Bronchial epithelial cell (primary cell): ENCODE data around the gene WDFY4. TPM values are rescaled to one million over a fixed set of nuclear protein-coding genes. Genes with fewer than 3 reads are reported as not detected.

Experiments used
- DNase-seq: peaks from one replicate; pipeline ENCODE4 v3.0.0-alpha.2; 2010; ENCODE audit warnings: low read depth
- FAIRE-seq: peaks from 2 replicates; lab custom pipeline; 2011; peaks lifted over from hg19 to GRCh38; lab: Jason Lieb, UNC
- H3K27me3 ChIP-seq: 2 replicates; pipeline ENCODE4 v1.5.1; 2011; ENCODE audit warnings: low read length; ENCODE audit not compliant: control insufficient read depth, insufficient read depth
- H3K36me3 ChIP-seq: 2 replicates; pipeline ENCODE4 v1.5.1; 2011; ENCODE audit warnings: low read length; ENCODE audit not compliant: control insufficient read depth, insufficient read depth
- H3K4me3 ChIP-seq: 2 replicates; pipeline ENCODE4 v1.5.1; 2011; ENCODE audit warnings: mild to moderate bottlenecking, low read depth, low read length, control low read depth
- total RNA-seq: library from RNA; depleted of rRNA; stranded (reverse); fragments of >200 nt; gene quantifications from 2 replicates; pipeline ENCODE4 v1.2.1, GENCODE V29; 2014
- TF ChIP-seq, protein P1 (sequence below): IDR thresholded peaks from 2 replicates; pipeline ENCODE4 v1.5.1; 2011; ENCODE audit warnings: mild to moderate bottlenecking, moderate library complexity, low read length, control low read depth, inconsistent platforms; ENCODE audit not compliant: insufficient read depth, severe bottlenecking

WDFY4 gene
- total RNA-seq, 1 donor from 2014 or later = under 0.01 TPM

DNA sequence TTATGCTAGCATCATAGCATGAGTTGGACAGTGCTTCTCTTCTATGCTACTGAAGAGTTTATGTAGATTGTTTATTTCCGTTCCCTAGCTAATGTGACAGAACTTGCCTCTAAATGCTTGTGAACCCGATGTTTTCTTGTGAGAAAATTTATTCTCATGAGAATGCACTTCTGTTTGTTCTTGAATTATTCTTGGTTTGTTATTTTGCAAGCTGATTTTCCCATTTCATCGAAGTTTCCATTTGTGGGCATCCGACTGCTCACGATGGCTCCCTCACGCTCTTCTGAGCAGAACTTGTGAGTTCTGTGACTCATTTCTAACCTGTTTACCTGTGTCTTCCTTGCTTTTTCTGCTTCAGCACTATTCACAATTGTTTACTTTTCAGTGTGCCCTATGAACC is 59.9 kb downstream of the WDFY4 start:
- no peak for FAIRE-seq
- no peaks in the 10 kb centered on the region for H3K27me3 ChIP-seq
- TF ChIP-seq, protein P1, sequence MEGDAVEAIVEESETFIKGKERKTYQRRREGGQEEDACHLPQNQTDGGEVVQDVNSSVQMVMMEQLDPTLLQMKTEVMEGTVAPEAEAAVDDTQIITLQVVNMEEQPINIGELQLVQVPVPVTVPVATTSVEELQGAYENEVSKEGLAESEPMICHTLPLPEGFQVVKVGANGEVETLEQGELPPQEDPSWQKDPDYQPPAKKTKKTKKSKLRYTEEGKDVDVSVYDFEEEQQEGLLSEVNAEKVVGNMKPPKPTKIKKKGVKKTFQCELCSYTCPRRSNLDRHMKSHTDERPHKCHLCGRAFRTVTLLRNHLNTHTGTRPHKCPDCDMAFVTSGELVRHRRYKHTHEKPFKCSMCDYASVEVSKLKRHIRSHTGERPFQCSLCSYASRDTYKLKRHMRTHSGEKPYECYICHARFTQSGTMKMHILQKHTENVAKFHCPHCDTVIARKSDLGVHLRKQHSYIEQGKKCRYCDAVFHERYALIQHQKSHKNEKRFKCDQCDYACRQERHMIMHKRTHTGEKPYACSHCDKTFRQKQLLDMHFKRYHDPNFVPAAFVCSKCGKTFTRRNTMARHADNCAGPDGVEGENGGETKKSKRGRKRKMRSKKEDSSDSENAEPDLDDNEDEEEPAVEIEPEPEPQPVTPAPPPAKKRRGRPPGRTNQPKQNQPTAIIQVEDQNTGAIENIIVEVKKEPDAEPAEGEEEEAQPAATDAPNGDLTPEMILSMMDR = no peak
- DNase-seq = no peak
- H3K4me3 ChIP-seq = no peak overlapping the region
- no peaks in the 10 kb centered on the region for H3K36me3 ChIP-seq

DNA sequence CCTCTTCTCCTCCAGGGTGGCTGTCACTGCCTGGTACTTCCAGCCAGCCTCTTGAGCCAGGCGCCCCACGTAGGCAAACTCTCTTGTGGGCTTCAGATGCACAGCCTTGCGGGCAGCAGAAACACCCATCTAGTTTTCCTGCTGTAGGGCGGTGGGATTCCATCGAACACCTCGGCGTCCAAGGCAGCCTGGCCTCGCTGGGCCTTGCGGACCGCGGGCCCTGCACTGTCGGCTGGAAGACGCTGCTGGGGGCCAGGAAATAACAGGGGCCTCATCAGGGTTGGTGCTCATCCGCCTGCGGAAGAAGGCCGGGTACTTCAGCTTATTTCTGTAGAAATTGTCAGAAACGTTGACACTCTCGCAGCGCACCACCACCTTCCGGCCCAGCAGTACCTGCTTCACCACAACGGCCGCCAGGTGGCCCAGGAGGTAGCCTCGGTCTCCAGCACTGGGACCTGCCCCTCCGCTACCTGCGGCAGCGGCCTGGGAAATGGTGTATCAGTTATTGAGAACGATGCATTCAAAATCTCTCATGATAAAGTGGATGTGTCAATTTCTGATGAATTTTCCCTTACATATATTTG is 61.1 kb downstream of the WDFY4 start:
- no peak overlapping the region for H3K4me3 ChIP-seq
- DNase-seq (no peak), FAIRE-seq (no peak)

GRCh38 chr10:48748573-48748972 is 63.9 kb downstream of the WDFY4 start:
- TF ChIP-seq, protein P1 = no peak
- Histone ChIP-seq H3K27me3 (no peaks in the 10 kb centered on the region), H3K4me3 (no peak overlapping the region), H3K36me3 (no peaks in the 10 kb centered on the region)
- FAIRE-seq (no peak), DNase-seq (no peak)

More for the DNA sequence above, 61.1 kb downstream of the WDFY4 start:
- H3K36me3 ChIP-seq = no peaks in the 10 kb centered on the region
- TF ChIP-seq, protein P1 = peak; percentile 25
- H3K27me3 ChIP-seq = no peaks in the 10 kb centered on the region

- Histone ChIP-seq H3K36me3 (no peaks in the 10 kb centered on the region), H3K4me3 (no peak overlapping the region), H3K27me3 (no peaks in the 10 kb centered on the region)
- no peak for FAIRE-seq
- no peak for DNase-seq
- TF ChIP-seq, protein P1 = no peak
Observed at GRCh38 chr10:48749254-48749787, 64.6 kb downstream of the WDFY4 start.

- no peak overlapping the region for H3K4me3 ChIP-seq
- FAIRE-seq = no peak
Observed at GRCh38 chr10:48750019-48750418, 65.3 kb downstream of the WDFY4 start.

More at GRCh38 chr10:48750019-48750418, 65.3 kb downstream of the WDFY4 start:
- H3K27me3 ChIP-seq = no peaks in the 10 kb centered on the region
- no peaks in the 10 kb centered on the region for H3K36me3 ChIP-seq
- DNase-seq = no peak
- TF ChIP-seq, protein P1 = no peak
